ENCODE data around the gene PDCD6IP.

Gene PDCD6IP

DNA sequence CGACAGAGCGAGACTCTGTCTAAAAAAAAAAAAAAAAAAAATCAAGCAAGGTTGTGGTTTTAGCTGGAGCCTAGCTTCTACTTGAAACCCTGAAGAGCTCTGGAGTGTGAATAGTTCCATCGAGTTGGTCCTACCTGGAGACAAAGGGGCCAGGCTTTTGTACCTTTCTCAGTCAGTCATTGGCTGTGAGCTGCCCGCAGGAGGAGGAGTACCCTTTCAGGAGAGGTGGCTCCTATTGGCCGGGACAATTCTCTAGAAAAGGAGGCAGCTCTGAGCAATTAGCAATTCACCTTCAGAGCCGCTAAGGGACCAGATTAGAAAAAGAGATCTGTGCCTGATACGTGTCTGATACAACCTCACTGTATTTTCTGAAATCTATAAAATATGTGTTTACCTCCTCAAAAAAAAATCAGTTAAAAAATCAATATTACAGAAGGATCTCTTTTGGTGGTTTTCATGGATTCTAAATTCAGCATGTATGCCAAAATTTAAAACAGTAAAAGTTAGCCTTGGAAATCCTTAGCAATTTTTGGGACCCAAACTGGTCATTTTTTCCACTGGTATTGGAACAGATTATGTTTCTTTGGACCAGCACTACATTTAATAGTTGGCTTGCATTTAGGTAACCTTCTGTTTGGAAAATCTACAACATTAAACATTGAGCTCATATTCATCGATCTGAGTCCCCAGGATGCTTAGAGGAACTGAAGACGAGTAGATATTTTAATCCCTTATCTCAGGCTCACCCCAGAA, 29.7 kb upstream of the PDCD6IP start:
- H3F3A ChIP-seq (ENCODE audit: insufficient read depth, low read length) = no peaks in the 10 kb centered on the region
- H4K20me1 ChIP-seq (ENCODE audit: insufficient read depth, low read length) = no peaks in the 10 kb centered on the region

DNA sequence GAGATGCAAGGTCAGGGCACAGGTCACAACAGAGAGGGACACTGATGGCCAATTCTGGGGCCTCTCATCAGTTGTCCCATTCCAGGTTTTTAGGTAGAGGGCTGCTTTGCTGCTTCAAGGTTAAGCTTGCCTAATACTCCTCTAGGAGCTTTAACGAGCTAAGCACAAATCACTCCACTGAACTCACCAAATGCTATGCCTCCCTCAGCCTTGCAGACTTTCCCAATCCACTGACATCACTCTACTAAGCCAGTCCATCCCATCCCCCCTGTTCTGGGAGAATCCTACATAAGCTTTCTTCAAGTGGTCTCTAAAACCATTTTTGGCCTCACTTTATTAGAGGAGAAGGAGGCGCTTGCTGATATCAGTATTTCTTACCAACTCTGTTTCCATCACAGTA, 24.8 kb upstream of the PDCD6IP start:
- TF ChIP-seq EZH2 (optimal IDR thresholded peaks at IDR 0.05; ENCODE audit: low read depth, low read length) (no peak), CTCF (IDR thresholded peaks at IDR 0.05; ENCODE audit: low read length) (no peak), EZH2phosphoT487 (IDR thresholded peaks at IDR 0.05; ENCODE audit: low read length) (no peak)
- no peaks in the 10 kb centered on the region for H3K27me3 ChIP-seq (replicated peaks; ENCODE audit: insufficient read depth, low read length)
- H3K27ac ChIP-seq (ENCODE audit: low read length) = no peak overlapping the region
- H3F3A ChIP-seq (ENCODE audit: insufficient read depth, low read length) = no peaks in the 10 kb centered on the region
- H4K20me1 ChIP-seq (ENCODE audit: insufficient read depth, low read length) = no peaks in the 10 kb centered on the region
- no peaks in the 10 kb centered on the region for H3K9me2 ChIP-seq (replicated peaks; ENCODE audit: insufficient read depth, low read length)
- H3K79me2 ChIP-seq (ENCODE audit: low read length) = no peaks in the 10 kb centered on the region
- DNase-seq = no peak
- H3K9ac ChIP-seq (ENCODE audit: low read length) = no peak overlapping the region
- H3K4me2 ChIP-seq (ENCODE audit: low read depth, low read length) = no peak overlapping the region
- H2AFZ ChIP-seq (ENCODE audit: low read length) = no peak overlapping the region
- no peaks in the 10 kb centered on the region for H3K9me3 ChIP-seq (replicated peaks; ENCODE audit: insufficient read depth, low read length)
- H3K4me1 ChIP-seq (ENCODE audit: low read length) = no peaks in the 10 kb centered on the region
- no peaks in the 10 kb centered on the region for H3K36me3 ChIP-seq (replicated peaks; ENCODE audit: insufficient read depth, low read length)
- H3K4me3 ChIP-seq (ENCODE audit: low read length) = no peak overlapping the region

More for the DNA sequence above, 29.7 kb upstream of the PDCD6IP start:
- no peak for TF ChIP-seq EZH2phosphoT487 (IDR thresholded peaks at IDR 0.05; ENCODE audit: low read length)
- TF ChIP-seq EZH2 (optimal IDR thresholded peaks at IDR 0.05; ENCODE audit: low read depth, low read length) = no peak
- no peak for TF ChIP-seq CTCF (IDR thresholded peaks at IDR 0.05; ENCODE audit: low read length)
- H3K27me3 ChIP-seq (replicated peaks; ENCODE audit: insufficient read depth, low read length) = no peaks in the 10 kb centered on the region
- no peaks in the 10 kb centered on the region for H3K79me2 ChIP-seq (ENCODE audit: low read length)
- no peaks in the 10 kb centered on the region for H3K9me3 ChIP-seq (replicated peaks; ENCODE audit: insufficient read depth, low read length)
- no peak overlapping the region for H3K4me3 ChIP-seq (ENCODE audit: low read length)
- no peak overlapping the region for H3K4me2 ChIP-seq (ENCODE audit: low read depth, low read length)
- no peaks in the 10 kb centered on the region for H3K36me3 ChIP-seq (replicated peaks; ENCODE audit: insufficient read depth, low read length)
- no peak overlapping the region for H3K9ac ChIP-seq (ENCODE audit: low read length)
- no peak for DNase-seq
- no peaks in the 10 kb centered on the region for H3K9me2 ChIP-seq (replicated peaks; ENCODE audit: insufficient read depth, low read length)
- no peaks in the 10 kb centered on the region for H3K4me1 ChIP-seq (ENCODE audit: low read length)
- no peak overlapping the region for H2AFZ ChIP-seq (ENCODE audit: low read length)
- H3K27ac ChIP-seq (ENCODE audit: low read length) = no peak overlapping the region

DNA sequence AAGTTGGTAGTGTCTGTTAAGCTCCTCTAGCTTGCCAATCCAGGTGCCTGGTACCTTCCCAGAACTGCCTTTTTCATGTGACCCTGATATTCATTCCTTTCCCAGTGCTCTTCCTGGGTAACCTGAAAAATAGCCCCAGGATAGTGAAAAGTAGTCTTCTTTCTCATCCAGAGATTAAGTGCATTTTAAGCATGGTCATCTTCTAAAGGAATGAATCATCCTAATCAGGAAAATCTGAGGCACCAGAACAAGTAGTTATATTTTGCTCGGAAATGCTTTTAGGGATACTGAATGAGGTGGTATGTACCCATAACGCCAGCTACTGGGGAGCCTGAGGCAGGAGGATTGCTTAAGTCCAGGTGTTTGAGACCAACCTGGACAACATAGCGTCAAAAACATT, 23.1 kb upstream of the PDCD6IP start:
- Histone ChIP-seq H2AFZ (ENCODE audit: low read length) (no peak overlapping the region), H3K9me2 (replicated peaks; ENCODE audit: insufficient read depth, low read length) (no peaks in the 10 kb centered on the region), H3K4me1 (ENCODE audit: low read length) (no peaks in the 10 kb centered on the region), H3K9me3 (replicated peaks; ENCODE audit: insufficient read depth, low read length) (no peaks in the 10 kb centered on the region), H3K4me2 (ENCODE audit: low read depth, low read length) (no peak overlapping the region), H3K36me3 (replicated peaks; ENCODE audit: insufficient read depth, low read length) (no peaks in the 10 kb centered on the region), H3K4me3 (ENCODE audit: low read length) (no peak overlapping the region), H3F3A (ENCODE audit: insufficient read depth, low read length) (no peaks in the 10 kb centered on the region), H3K79me2 (ENCODE audit: low read length) (no peaks in the 10 kb centered on the region), H3K27me3 (replicated peaks; ENCODE audit: insufficient read depth, low read length) (no peaks in the 10 kb centered on the region), H4K20me1 (ENCODE audit: insufficient read depth, low read length) (no peaks in the 10 kb centered on the region), H3K27ac (ENCODE audit: low read length) (no peak overlapping the region), H3K9ac (ENCODE audit: low read length) (no peak overlapping the region)
- TF ChIP-seq CTCF (IDR thresholded peaks at IDR 0.05; ENCODE audit: low read length) = no peak
- no peak for TF ChIP-seq EZH2 (optimal IDR thresholded peaks at IDR 0.05; ENCODE audit: low read depth, low read length)
- TF ChIP-seq EZH2phosphoT487 (IDR thresholded peaks at IDR 0.05; ENCODE audit: low read length) = no peak
- DNase-seq = no peak

Data from MM.1S (cell line).